ENCODE data around the gene ABHD1. TPM values are rescaled to one million over a fixed set of nuclear protein-coding genes. Genes with fewer than 3 reads are reported as not detected.

The ABHD1 gene
- total RNA-seq, 1 donor from 2014 or later, result not detected

GRCh38 chr2:27102329-27102728 is 21.3 kb upstream of the ABHD1 start:
- FAIRE-seq (no peak), DNase-seq (ENCODE audit: low read depth) (no peak)
- H3K27me3 Mint-ChIP-seq (ENCODE audit: low read depth, unreplicated experiment), result peaks cover 30% of the 10 kb centered on the region
- Histone ChIP-seq H3K36me3 (ENCODE audit: insufficient read depth, low read length) (no peaks in the 10 kb centered on the region), H3K4me3 (ENCODE audit: insufficient read depth, low read depth, low read length) (no peak overlapping the region), H3K27ac (ENCODE audit: low read depth, low read length) (no peak overlapping the region), H4K20me1 (ENCODE audit: insufficient read depth, low read length) (no peaks in the 10 kb centered on the region), H2AFZ (ENCODE audit: low read depth, low read length) (no peak overlapping the region), H3K79me2 (ENCODE audit: insufficient read depth, low read length) (no peaks in the 10 kb centered on the region), H3K4me1 (ENCODE audit: insufficient read depth, low read length) (no peaks in the 10 kb centered on the region), H3K9me3 (ENCODE audit: insufficient read depth, low read depth, low read length) (no peaks in the 10 kb centered on the region), H3K27me3 (ENCODE audit: insufficient read depth, low read length) (peaks cover 10% of the 10 kb centered on the region), H3K9ac (ENCODE audit: low read length) (no peak overlapping the region), H3K4me2 (ENCODE audit: low read length) (no peak overlapping the region)
- H3K27ac Mint-ChIP-seq (ENCODE audit: unreplicated experiment), result no peak overlapping the region
- no peaks in the 10 kb centered on the region for H3K9me3 Mint-ChIP-seq (ENCODE audit: unreplicated experiment)
- H3K36me3 Mint-ChIP-seq (ENCODE audit: low read depth, unreplicated experiment), result peaks cover 2% of the 10 kb centered on the region
- no peak for TF ChIP-seq CTCF (IDR thresholded peaks at IDR 0.05; ENCODE audit: insufficient read depth, low read depth, low read length)
- no peak for TF ChIP-seq EZH2 (IDR thresholded peaks at IDR 0.05; ENCODE audit: insufficient read depth, low read length)
- no peaks in the 10 kb centered on the region for H3K4me1 Mint-ChIP-seq (ENCODE audit: low read depth, unreplicated experiment)
- no peak overlapping the region for H3K4me3 Mint-ChIP-seq (ENCODE audit: unreplicated experiment)

- H3K4me2 ChIP-seq (ENCODE audit: low read length), result no peak overlapping the region
- peaks cover 12% of the 10 kb centered on the region for H3K27me3 ChIP-seq (ENCODE audit: insufficient read depth, low read length)
- H4K20me1 ChIP-seq (ENCODE audit: insufficient read depth, low read length), result no peaks in the 10 kb centered on the region
- no peak overlapping the region for H3K9ac ChIP-seq (ENCODE audit: low read length)
- Mint-ChIP-seq H3K27ac (ENCODE audit: unreplicated experiment) (no peak overlapping the region), H3K36me3 (ENCODE audit: low read depth, unreplicated experiment) (peaks cover 2% of the 10 kb centered on the region), H3K27me3 (ENCODE audit: low read depth, unreplicated experiment) (peaks cover 34% of the 10 kb centered on the region), H3K4me3 (ENCODE audit: unreplicated experiment) (no peak overlapping the region), H3K4me1 (ENCODE audit: low read depth, unreplicated experiment) (no peaks in the 10 kb centered on the region), H3K9me3 (ENCODE audit: unreplicated experiment) (no peaks in the 10 kb centered on the region)
- FAIRE-seq (no peak), DNase-seq (ENCODE audit: low read depth) (no peak)
- H3K36me3 ChIP-seq (ENCODE audit: insufficient read depth, low read length), result no peaks in the 10 kb centered on the region
- no peaks in the 10 kb centered on the region for H3K79me2 ChIP-seq (ENCODE audit: insufficient read depth, low read length)
- H3K27ac ChIP-seq (ENCODE audit: low read depth, low read length), result no peak overlapping the region
- TF ChIP-seq EZH2 (IDR thresholded peaks at IDR 0.05; ENCODE audit: insufficient read depth, low read length) (no peak), CTCF (IDR thresholded peaks at IDR 0.05; ENCODE audit: insufficient read depth, low read depth, low read length) (no peak)
- H2AFZ ChIP-seq (ENCODE audit: low read depth, low read length), result no peak overlapping the region
- H3K4me1 ChIP-seq (ENCODE audit: insufficient read depth, low read length), result no peaks in the 10 kb centered on the region
- H3K4me3 ChIP-seq (ENCODE audit: insufficient read depth, low read depth, low read length), result no peak overlapping the region
- H3K9me3 ChIP-seq (ENCODE audit: insufficient read depth, low read depth, low read length), result no peaks in the 10 kb centered on the region
These were observed 17.6 kb upstream of the ABHD1 start for GRCh38 chr2:27105981-27106380.

- Mint-ChIP-seq H3K27me3 (ENCODE audit: low read depth, unreplicated experiment) (peaks cover 31% of the 10 kb centered on the region), H3K4me1 (ENCODE audit: low read depth, unreplicated experiment) (no peaks in the 10 kb centered on the region), H3K9me3 (ENCODE audit: unreplicated experiment) (no peaks in the 10 kb centered on the region), H3K27ac (ENCODE audit: unreplicated experiment) (no peak overlapping the region), H3K36me3 (ENCODE audit: low read depth, unreplicated experiment) (no peaks in the 10 kb centered on the region), H3K4me3 (ENCODE audit: unreplicated experiment) (no peak overlapping the region)
- H4K20me1 ChIP-seq (ENCODE audit: insufficient read depth, low read length), result no peaks in the 10 kb centered on the region
- no peak overlapping the region for H2AFZ ChIP-seq (ENCODE audit: low read depth, low read length)
- no peaks in the 10 kb centered on the region for H3K4me1 ChIP-seq (ENCODE audit: insufficient read depth, low read length)
- no peaks in the 10 kb centered on the region for H3K36me3 ChIP-seq (ENCODE audit: insufficient read depth, low read length)
- FAIRE-seq (no peak), DNase-seq (ENCODE audit: low read depth) (no peak)
- TF ChIP-seq CTCF (IDR thresholded peaks at IDR 0.05; ENCODE audit: insufficient read depth, low read depth, low read length) (no peak), EZH2 (IDR thresholded peaks at IDR 0.05; ENCODE audit: insufficient read depth, low read length) (no peak)
- H3K4me3 ChIP-seq (ENCODE audit: insufficient read depth, low read depth, low read length), result no peak overlapping the region
- no peaks in the 10 kb centered on the region for H3K9me3 ChIP-seq (ENCODE audit: insufficient read depth, low read depth, low read length)
- H3K9ac ChIP-seq (ENCODE audit: low read length), result no peak overlapping the region
- peaks cover 11% of the 10 kb centered on the region for H3K27me3 ChIP-seq (ENCODE audit: insufficient read depth, low read length)
- H3K79me2 ChIP-seq (ENCODE audit: insufficient read depth, low read length), result no peaks in the 10 kb centered on the region
- no peak overlapping the region for H3K27ac ChIP-seq (ENCODE audit: low read depth, low read length)
- no peak overlapping the region for H3K4me2 ChIP-seq (ENCODE audit: low read length)
These were observed 15.4 kb upstream of the ABHD1 start for GRCh38 chr2:27108221-27108620.

Data from astrocyte (in vitro differentiated cells and primary cell).